NK-92 treated with Interleukin-12 subunit alpha and Interleukin-12 subunit beta, amount 100 ng/mL, for 24 hours (cell line): ENCODE data around the gene HHATL.

Source experiments
- DNase-seq: peaks from one replicate; lab custom pipeline; 2025; lab: John Stamatoyannopoulos, UW

Gene HHATL, protein sequence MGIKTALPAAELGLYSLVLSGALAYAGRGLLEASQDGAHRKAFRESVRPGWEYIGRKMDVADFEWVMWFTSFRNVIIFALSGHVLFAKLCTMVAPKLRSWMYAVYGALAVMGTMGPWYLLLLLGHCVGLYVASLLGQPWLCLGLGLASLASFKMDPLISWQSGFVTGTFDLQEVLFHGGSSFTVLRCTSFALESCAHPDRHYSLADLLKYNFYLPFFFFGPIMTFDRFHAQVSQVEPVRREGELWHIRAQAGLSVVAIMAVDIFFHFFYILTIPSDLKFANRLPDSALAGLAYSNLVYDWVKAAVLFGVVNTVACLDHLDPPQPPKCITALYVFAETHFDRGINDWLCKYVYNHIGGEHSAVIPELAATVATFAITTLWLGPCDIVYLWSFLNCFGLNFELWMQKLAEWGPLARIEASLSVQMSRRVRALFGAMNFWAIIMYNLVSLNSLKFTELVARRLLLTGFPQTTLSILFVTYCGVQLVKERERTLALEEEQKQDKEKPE

DNA sequence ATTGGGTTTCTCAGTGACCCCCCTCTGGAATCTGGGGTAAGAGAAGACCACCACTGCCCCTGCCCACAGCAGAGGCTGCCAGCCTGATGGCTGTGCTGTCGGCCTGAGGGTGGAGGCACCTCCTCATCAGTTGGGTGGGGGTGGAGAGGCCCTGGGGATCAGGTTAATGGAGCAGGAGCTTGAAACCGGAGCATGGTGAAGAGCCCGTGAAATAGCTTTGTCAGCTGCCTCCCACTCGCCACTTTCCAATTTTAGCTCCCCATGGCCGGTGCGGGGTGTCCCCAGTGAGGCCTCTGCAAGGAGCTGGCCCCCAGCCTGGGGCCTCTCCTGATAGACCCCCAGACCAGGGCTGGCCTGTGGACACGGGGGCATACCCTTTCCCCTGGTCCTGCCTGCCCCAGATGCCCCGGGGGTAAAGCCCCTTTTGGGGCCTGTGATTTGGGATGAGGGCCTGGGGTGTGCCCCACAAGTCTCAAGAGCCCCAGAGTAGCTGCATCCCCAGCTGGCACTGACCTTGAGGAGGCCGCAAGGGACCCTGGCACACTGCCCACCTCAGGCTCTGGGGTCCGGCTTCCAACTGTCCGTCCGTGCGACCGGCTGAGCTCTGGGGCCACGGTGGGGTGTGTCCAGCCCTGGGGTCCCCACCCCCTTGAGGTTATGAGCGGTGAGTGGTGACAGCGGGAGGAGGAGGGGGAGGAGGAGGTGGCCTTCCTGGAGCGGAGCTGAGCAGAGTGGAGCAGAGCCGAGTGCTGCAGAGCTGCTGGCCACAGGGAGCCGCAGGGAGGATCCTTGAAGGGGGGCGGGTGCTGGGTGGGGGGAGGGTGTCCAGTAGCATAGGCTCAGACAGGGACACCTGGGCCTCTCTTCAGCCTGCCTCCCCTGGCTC lies at the start of gene HHATL:
TSS of gene HHATL (minus strand) at position 733 of the 886 bp plus-strand sequence. CDS start 1,972 bp downstream, outside the sequence.
- DNase-seq, result no peak

DNA sequence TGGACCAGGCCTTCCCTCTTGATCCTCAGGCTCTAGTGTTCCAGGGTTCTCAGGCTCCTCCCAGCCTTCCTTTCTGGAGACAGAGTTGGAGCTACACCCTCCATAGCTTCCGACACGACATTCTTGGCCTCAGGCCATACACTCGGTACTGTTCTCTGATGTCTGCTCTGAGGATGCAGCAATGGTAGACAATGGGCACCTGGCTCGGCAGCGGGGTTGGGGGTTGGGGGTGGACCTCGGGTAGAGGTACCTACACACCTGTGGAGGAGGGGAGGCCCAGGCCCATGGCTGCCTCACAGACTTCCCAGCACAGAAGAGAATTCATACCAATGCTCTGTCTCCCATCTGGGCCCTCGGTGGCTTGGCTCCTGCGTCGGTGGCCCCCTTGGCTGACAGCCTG lies 49.0 kb upstream of the HHATL start:
- DNase-seq, result no peak

DNA sequence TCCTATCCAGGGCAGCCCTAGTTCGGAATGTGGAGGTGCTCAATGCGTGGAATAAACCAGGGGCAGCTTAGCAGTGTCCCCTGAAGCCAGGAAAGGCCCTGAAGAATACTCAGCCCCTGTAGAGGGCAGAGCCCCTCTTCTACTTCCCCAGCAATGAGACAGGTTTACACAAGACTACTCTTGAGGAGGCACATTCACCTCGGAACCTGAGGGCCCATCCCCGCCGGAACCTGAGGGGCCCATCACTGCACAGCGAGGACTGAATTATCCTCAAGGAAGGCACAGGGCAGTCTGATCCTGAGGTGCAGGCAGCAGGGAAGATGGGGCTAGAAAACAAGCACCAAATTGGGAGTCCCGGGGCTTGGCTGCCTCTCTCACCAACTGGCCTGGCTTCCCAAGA lies 48.2 kb upstream of the HHATL start:
- no peak for DNase-seq

DNA sequence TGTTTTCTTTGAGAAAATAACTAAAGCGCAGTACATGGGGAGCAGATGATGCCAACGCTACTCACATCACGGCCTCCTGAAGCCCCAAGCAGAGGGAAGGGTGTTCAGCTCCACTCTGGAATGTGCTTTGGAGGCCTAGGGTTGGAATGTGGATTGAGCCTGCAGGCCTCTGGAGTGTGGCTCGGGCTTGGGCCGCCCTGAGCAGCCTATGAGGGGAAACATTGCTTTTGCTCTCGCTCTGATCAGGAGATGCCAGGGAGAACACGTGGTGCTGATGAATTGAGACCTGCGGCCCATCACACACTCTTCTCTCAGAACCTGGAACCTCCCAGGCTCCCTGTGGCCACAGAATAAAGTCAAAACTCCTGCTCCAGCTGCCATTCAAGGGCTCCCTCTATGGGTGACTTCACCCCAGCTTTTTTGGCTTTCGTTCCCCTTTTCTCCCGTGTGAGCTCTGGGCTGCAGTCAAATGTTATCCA lies 47.2 kb upstream of the HHATL start:
- DNase-seq, result no peak

DNA sequence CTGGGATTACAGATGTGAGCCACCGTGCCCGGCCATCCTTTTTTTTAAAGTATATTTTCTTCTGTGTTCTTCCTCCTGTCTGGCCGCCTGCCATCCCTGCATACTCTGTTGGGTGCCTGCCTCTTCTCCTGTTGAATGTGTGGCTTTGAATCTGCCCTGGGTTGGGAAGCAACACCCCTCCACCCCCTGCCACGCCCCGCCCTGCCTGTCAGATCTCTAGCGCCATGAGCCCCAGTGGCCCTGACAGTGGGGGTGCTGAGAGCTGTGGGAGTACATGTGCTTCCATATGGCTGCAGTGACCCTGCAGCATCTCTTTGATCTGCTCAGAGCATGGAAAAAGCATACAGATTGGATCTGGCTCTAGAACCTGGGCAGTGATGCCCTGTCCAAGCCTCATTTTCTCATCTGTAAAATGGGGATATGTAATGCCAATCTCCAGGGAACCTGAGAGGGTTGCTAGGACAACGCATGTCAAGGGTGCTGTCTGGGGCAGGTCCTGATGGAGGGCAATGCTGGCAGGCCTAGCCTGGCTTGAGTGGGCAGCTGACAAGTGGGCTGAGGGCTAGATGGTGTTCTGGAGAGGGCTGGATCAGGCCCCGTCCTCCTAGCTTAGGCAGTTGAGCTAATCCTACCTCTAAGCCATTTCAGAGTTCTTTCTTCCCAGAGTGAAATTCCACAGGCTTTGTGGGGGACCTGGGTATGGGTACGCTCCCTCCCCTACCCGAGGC lies 46.6 kb upstream of the HHATL start:
- DNase-seq, result no peak

DNA sequence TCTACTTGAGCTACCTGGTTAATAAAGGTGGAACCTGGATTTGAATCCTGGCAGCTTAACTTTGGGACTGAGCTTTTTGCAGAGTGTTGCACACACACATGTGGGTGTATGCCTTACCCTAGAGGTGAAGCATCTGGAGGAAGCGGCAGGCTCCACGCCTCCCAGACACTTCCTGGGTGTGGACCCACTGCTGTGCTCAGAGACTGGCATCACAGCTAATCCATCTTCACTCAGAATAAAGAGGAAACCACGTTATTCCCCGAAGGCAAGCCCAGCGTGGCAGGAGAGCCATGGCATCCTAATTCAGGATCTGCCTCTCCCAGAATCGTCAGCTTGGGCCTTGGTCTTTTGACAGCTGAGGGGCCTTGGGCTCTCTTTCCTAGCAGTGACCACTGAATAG lies 45.0 kb upstream of the HHATL start:
- DNase-seq, result no peak

DNA sequence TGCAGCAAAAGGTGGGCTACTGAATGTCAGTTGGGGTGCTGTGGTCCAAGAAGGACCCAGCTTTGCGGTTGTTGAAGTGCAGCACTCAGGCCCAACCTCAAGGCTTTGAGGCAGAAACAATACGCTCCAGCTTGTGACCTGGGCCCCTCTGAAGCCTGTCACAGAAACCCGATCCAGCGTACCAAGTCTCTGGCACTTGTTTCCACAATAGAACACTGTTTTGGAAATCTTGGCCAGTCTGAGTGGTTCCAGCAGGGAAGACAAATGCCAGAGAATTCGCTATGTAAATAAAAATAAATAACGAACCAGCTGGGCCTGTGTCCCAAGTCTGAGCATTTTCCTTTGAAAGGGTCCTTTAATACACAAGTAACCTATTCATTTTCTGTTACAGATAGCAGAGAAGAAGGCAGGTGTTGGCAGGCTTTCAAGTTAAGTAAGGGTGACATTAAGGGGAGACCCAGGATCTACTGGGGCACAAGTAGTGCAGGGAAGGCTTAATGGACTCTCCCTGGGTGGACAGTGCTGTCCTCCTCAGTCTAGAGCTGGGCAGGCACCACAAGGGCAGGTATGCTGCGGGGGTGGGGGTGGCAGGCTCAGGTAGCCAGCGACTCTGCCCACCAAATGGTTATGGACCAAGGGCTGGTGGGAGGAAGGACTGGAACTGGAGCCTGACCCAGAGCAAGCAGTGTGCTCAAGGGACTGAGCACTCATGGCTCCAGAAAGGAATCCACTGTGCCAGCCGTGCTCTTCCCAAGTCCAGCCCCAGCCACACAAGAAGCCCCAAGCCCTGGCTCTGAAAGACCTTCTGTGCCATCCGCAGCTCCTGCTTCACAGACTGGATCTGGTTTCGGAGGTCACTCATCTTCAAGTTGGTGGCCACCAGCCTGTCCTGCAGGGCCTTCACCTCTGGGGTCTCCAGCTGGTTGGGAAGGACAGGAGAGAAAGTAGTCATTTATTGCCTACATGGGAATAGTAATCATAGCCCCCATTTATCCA lies 44.2 kb upstream of the HHATL start:
- DNase-seq, result no peak

DNA sequence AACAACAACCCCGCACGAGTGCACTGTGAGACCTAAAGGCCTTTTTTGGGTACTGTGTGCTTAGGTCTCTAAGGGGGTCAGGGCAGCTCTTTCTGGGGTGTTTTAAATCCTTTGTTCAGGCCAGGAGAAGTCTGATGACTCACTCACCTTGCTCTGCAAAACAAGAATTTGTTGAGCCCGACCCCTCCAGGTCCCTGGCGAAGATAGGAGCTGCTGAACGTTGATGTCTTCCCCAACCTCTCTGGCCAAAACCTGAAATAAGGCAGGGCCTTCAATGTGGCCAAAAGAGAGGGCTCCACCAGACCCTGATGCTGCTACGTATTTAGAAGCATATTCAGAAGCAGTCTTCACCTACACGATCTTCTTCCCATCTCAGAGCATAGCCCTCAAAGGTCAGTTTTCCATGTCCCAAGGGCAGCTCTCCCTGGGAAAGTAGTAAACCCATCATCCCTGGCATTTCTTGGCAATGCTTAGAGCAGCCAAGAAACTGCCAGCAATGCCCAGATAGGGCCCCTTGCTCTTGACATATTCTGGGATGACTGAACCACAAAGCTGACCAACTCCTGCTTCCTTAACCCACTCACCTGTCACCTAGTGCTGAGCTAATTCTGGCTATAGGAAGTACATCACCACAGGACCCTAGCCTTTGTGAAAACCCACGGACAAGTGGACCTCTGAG lies 43.3 kb upstream of the HHATL start:
- no peak for DNase-seq

DNA sequence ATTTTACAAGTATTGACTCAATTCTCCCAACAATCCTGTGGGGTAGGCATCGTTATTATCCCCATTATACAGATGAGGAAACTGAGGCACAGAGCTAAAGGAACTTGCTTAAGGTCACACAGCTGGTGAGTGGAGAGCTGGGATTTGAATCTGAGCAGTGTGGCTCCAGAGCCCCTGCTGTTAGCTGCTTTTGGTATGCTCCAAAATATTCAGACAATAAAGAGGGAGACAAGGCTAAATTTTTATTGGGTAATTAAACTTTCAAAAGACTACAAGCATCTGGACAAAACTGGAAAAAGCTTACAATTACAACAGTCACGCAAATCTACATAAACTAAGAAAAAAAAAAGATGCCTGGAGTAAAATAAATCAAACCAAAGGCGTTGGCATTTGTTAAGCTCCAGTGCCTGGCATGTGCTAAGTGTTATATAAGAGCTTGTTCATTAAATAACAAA lies 42.7 kb upstream of the HHATL start:
- no peak for DNase-seq

DNA sequence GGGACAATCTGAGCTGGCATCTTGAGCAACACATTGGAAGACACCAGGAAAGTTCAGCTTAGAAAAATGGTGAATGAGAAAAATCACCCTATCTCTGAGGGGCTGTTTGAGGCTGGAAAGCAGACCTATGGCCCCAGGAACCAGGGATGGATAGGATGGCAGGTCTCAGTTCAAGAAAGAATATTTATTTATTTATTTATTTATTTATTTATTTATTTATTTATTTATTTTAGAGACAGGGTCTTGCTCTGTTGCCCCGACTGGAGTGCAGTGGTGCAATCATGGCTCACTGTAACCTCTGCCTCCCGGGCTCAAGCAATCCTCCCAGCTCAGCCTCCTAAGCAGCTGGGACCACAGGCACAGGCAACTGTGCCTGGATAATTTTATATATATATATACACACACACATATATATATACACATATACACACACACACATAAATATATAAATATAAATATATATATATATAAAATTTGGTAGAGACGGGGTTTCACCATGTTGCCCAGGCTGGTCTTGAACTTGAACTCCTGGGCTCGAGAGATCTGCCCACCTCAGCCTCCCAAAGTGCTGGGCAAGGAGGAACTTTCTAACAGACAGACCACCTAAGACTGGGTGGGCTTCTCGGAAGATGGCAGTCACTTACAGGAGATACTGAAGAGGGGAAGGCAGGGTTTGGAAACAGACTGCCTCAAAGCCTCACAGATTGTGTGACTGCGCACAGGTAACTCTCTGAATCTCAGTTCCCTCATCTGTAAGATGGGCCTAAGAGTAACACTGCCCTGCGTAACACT lies 40.8 kb upstream of the HHATL start:
- no peak for DNase-seq

DNA sequence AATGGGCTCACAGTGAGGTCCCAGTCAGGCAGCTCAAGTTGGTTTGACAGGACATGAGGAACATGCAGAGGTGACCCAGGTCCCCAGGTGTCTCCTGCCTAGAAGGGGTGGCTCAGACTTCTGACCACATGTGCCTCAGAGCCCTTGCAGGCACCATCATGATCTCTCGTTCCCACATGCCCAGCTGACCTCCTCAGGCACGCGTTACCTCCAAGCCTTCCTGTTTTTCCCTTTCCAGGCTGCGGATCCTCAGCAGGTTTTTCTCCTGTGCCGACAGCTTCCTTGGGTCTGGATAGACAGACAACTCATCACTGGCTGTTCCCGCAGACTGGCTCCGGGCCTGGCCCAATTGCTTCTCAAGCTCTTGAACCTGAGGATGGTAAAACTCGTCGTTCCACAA lies 40.1 kb upstream of the HHATL start:
- no peak for DNase-seq

DNA sequence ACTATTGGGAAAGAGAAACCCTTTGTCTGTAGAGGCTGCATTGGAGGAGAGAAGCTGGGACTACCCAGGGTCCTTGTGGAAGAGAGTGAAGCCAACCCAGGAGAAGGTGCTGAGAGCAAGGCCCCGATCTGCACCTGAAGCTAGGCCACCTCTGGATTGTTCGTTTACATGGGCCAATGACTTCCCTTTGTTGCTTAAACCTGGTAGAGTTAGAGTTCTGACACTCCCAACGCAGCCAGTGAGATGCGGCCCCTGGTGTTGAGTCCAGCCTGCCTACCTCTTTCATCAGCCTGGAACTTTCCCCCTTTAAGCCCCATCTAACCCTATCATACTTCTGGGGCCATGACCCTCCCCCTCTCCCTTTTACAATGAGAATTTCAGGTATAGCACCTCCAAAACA lies 39.7 kb upstream of the HHATL start:
- no peak for DNase-seq

DNA sequence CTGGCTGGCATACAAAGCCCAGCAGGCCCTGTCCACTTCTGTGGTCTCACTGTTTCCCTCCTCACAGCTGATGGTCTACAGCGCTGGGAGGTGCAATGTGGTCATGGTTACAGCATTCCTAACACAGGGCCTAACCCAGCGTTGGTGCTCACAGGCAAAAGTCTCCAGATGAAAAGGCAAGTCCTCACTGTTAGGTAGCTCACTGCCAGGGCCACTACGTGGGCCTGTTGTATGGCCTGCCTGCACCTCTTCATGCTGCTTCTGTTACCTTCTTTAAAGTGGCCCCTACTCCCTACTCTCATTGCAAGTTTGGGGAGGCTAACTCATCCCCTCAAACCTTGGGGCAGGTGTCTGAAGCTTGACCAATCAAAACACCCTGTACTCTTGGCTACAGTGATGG lies 39.2 kb upstream of the HHATL start:
- DNase-seq, result no peak

DNA sequence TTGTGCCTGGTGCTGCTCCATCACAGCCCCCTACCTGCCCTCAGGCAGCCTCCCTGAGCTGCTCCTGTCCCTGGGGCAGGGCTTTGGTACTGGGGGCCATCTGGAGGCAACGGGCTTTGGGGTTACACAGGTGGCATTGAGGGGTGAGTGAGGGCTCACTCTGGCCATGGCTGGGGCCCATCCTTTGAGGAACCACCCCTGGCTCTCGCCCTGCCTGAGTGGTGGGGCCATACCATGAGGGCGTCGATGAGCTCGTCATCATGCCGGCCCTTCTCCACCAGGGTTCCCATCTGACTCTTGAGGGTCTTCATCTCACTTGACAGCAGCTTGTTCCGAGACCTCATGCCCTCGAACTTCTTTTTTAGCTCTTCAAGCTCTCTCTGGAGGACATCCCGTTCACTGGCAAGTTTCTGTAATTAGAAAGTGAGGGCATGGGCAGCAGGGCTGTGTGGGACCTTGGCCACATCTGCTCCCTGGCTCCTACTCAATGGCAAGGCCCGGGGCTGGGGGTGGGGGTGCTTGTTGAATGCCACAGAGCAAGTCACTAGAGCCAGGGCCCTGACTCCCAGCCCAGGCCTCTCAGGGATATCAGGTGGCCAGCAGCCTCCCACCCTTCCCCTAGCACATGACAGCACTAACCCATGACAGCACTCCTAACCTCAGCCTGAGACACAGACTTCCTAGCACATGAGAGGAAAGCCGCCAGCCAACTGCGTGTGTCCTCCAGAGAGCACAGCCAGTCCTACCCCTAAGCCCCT lies 37.0 kb upstream of the HHATL start:
- DNase-seq, result no peak

DNA sequence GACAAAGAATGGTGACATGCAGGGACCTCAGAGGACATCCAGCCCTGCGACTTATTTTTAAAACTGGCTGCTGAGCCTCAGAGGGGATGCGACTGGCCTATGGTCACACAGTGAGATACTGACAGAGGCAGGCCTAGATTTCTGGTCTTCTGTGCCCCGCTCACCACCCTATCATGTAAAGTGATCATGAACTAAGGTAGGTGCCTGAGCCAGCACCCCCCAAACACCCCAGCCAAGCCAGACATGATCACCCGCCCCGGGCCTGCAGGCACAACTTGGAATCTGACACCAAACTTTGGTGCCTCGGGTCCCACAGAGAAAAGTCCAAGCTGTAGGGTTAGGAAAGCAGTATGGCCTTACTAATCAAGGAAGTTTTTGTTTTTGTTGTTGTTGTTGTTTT lies 33.9 kb upstream of the HHATL start:
- no peak for DNase-seq

DNA sequence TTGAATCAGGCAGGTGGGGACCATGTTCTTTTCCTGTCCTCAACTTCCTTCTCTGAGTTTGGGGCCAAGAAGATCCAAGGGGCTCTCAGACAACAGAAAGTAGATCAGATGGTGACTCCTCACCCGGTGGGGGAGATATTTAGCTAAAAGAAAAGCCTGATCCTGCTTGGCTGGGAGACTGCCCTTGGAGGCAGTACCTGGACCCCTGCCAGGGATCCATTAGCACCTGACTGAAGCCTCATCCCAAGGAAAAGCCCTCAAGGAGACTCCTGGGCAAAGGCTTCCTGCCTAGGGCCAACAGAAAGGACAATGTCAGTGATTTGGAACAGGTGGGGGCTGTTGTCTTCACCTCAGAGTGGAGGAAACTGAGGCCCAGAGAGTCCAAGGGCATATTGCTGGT lies 33.5 kb upstream of the HHATL start:
- DNase-seq, result no peak

DNA sequence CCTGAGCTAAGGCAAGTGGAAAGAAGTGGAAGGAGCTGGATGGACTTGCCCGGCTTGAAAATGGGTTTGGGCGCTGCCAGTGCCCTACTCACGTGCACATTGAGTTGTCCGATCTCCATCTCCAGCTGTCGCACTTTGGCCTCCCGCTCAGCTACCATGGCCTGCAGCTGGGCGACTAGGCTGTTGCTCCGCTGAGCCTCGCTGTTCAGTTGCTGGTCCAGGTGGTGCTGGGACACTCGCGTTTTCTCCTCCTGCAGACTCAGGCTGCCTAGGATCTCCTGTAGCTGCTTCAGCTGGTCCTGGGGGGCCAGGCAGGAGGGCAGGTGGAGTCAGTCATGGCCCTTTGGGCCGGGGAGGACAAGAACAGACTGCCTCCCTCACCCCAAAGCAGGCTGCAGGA lies 33.0 kb upstream of the HHATL start:
- no peak for DNase-seq

DNA sequence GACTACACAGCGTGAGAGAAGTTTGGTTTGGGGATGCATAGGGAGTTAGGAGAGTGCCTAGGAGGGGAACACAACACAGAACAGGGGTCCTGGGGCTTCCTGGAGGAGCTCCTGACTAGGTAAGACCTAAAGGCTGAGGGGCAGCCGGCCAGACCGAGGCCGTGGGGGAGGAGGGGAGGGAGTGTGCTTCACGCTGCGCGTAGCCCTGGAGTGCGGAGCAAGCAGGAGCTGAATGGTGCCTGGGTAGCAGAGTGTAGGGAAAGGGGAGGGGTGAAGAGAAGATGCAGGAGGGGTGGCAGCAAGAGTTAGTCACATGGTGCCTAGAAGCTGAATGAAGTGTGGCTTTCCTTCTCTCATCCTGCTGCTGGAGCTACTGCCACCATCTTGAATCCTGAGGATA lies 32.4 kb upstream of the HHATL start:
- no peak for DNase-seq
